IMR-90 (cell line): ENCODE measurements around the gene SNRPD3. TPM values are rescaled to one million over a fixed set of nuclear protein-coding genes. Genes with fewer than 3 reads are reported as not detected.

Source experiments
- ATAC-seq: fragments of 200-7000 bp; cut with Tn5 transposase; 2 replicates; pipeline ENCODE4 v1.9.1; 2020; ENCODE audit warnings: low read depth, mild to moderate bottlenecking, moderate library complexity
- BruUV-seq: library from RNA; stranded (reverse); fragments of 400-500 nt; replicated peaks from 2 replicates; lab custom pipeline; 2021; lab: Mats Ljungman, UMichigan
- CTCF ChIA-PET: fragments of 300-600 bp; formaldehyde crosslinking; extraction: SDS; loops from one replicate; lab custom pipeline; 2021; ENCODE audit warnings: antibody characterized with exemption; lab: Yijun Ruan, JAX
- POLR2A ChIA-PET: fragments of 300-600 bp; sonication (Branson Sonifier 250); formaldehyde crosslinking; loops from one replicate; lab custom pipeline; 2022; ENCODE audit warnings: antibody characterized with exemption; ENCODE audit not compliant: unreplicated experiment; lab: Charles Lee
- DNase-seq: peaks from one replicate; pipeline ENCODE4 v3.0.0; 2013
- H2AFZ ChIP-seq: replicated peaks from 2 replicates; pipeline ENCODE3; 2013; ENCODE audit warnings: low read length, mild to moderate bottlenecking; ENCODE audit not compliant: poor library complexity
- H2AK5ac ChIP-seq: 2 replicates; pipeline ENCODE4 v1.6.1; 2013; ENCODE audit warnings: low read depth, low read length, inconsistent platforms
- H2AK9ac ChIP-seq: replicated peaks from 2 replicates; pipeline ENCODE3; 2013; ENCODE audit warnings: mild to moderate bottlenecking, low read depth, low read length, moderate library complexity; ENCODE audit not compliant: poor library complexity
- H2BK120ac ChIP-seq: 2 replicates; pipeline ENCODE4 v1.6.1; 2013; ENCODE audit warnings: low read depth, low read length, inconsistent platforms
- H2BK15ac ChIP-seq: 3 replicates; pipeline ENCODE4 v1.6.1; 2013; ENCODE audit warnings: low read depth, low read length, inconsistent platforms
- H2BK20ac ChIP-seq: 2 replicates; pipeline ENCODE4 v1.6.1; 2013; ENCODE audit warnings: low read depth, mild to moderate bottlenecking, inconsistent platforms, low read length, moderate library complexity
- H2BK5ac ChIP-seq: 2 replicates; pipeline ENCODE4 v1.6.1; 2013; ENCODE audit warnings: mild to moderate bottlenecking, low read depth, low read length, inconsistent platforms; ENCODE audit not compliant: poor library complexity, severe bottlenecking
- H3K14ac ChIP-seq: replicated peaks from 2 replicates; pipeline ENCODE4 v1.6.1; 2013; ENCODE audit warnings: low read depth, low read length, inconsistent platforms
- H3K18ac ChIP-seq: 2 replicates; pipeline ENCODE4 v1.6.1; 2013; ENCODE audit warnings: low read depth, low read length, control low read depth
- H3K23ac ChIP-seq: 2 replicates; pipeline ENCODE4 v1.6.1; 2013; ENCODE audit warnings: low read depth, low read length, inconsistent platforms
- H3K27ac ChIP-seq: 2 replicates; pipeline ENCODE4 v1.5.1; 2013; ENCODE audit warnings: mild to moderate bottlenecking, control low read depth, low read length; ENCODE audit not compliant: insufficient read depth
- H3K27me3 ChIP-seq: 2 replicates; pipeline ENCODE4 v1.6.1; 2013; ENCODE audit warnings: low read length; ENCODE audit not compliant: control insufficient read depth, insufficient read depth
- H3K36me3 ChIP-seq: 2 replicates; pipeline ENCODE4 v1.6.1; 2013; ENCODE audit warnings: low read length, mixed read lengths; ENCODE audit not compliant: control insufficient read depth, insufficient read depth
- H3K4ac ChIP-seq: 2 replicates; pipeline ENCODE4 v1.6.1; 2013; ENCODE audit warnings: low read depth, low read length, inconsistent platforms
- H3K4me1 ChIP-seq: 2 replicates; pipeline ENCODE4 v1.6.1; 2013; ENCODE audit warnings: low read length, mixed read lengths; ENCODE audit not compliant: control insufficient read depth, insufficient read depth
- H3K4me2 ChIP-seq: 2 replicates; pipeline ENCODE4 v1.6.1; 2013; ENCODE audit warnings: low read depth, mild to moderate bottlenecking, control low read depth, low read length, moderate library complexity
- H3K4me3 ChIP-seq: 2 replicates; pipeline ENCODE4 v1.5.1; 2013; ENCODE audit warnings: low read depth, mild to moderate bottlenecking, control low read depth, low read length, moderate library complexity; ENCODE audit not compliant: insufficient read depth
- H3K56ac ChIP-seq: 2 replicates; pipeline ENCODE4 v1.6.1; 2013; ENCODE audit warnings: low read length, inconsistent platforms; ENCODE audit not compliant: insufficient read depth; ENCODE audit errors: extremely low read depth
- H3K79me1 ChIP-seq, 2 experiments: 2 replicates each; pipeline ENCODE4 v1.6.1; 2013; ENCODE audit warnings: low read length in 2 of 2, inconsistent platforms in 1 of 2, low read depth in 1 of 2
- H3K9ac ChIP-seq: 2 replicates; pipeline ENCODE4 v1.6.1; 2013; ENCODE audit warnings: low read depth, low read length, control low read depth
- H3K9me1 ChIP-seq: 2 replicates; pipeline ENCODE4 v1.6.1; 2013; ENCODE audit warnings: low read length, inconsistent platforms; ENCODE audit not compliant: insufficient read depth
- H3K9me3 ChIP-seq: 2 replicates; pipeline ENCODE4 v1.6.1; 2013; ENCODE audit warnings: low read length; ENCODE audit not compliant: control insufficient read depth, insufficient read depth
- H4K20me1 ChIP-seq: 2 replicates; pipeline ENCODE4 v1.6.1; 2013; ENCODE audit warnings: low read length, inconsistent platforms; ENCODE audit not compliant: insufficient read depth
- H4K5ac ChIP-seq: 2 replicates; pipeline ENCODE4 v1.6.1; 2013; ENCODE audit warnings: mild to moderate bottlenecking, low read depth, low read length, control low read depth
- H4K8ac ChIP-seq, 2 experiments: 2 replicates each; pipeline ENCODE4 v1.6.1; 2013; ENCODE audit warnings: low read depth in 2 of 2, low read length in 2 of 2, control low read depth in 1 of 2, inconsistent platforms in 1 of 2
- H4K91ac ChIP-seq: 2 replicates; pipeline ENCODE4 v1.6.1; 2013; ENCODE audit warnings: low read depth, low read length, inconsistent platforms; ENCODE audit not compliant: insufficient read depth
- FOS ChIP-seq: fragments of 150-350 bp; IDR thresholded peaks from 2 replicates; pipeline ENCODE4 v1.6.1; 2016; ENCODE audit warnings: low read depth, low read length
- NFE2L2 ChIP-seq: fragments of 150-350 bp; IDR thresholded peaks from 2 replicates; pipeline ENCODE4 v1.6.1; 2016; ENCODE audit warnings: low read depth, mild to moderate bottlenecking, low read length
- RCOR1 ChIP-seq: IDR thresholded peaks from 2 replicates; pipeline ENCODE4 v1.6.1; 2012; ENCODE audit warnings: mild to moderate bottlenecking, low read length, improper control_type of control experiment; ENCODE audit not compliant: insufficient replicate concordance
- RFX5 ChIP-seq: IDR thresholded peaks from 2 replicates; pipeline ENCODE4 v1.8.0; 2012; ENCODE audit warnings: low read depth, mild to moderate bottlenecking, low read length, moderate library complexity
- USF2 ChIP-seq: fragments of 150-350 bp; IDR thresholded peaks from 2 replicates; pipeline ENCODE4 v1.6.1; 2017; ENCODE audit warnings: mild to moderate bottlenecking, antibody characterized with exemption, low read length, low read depth
- WGBS, 2 experiments: methylation state at CpG; one replicate each; pipeline versions ENCODE4 v1.1.5 to v1.1.7; 2013; ENCODE audit warnings: missing lambda C conversion rate in 2 of 2; ENCODE audit not compliant: insufficient read length in 1 of 2; ENCODE audit errors: extremely low coverage in 2 of 2; 5-methylcytosine and 5-hydroxymethylcytosine counted together
- dilution Hi-C: fragments of 300-500 bp; cut with HindIII; formaldehyde crosslinking; loops from one replicate; pipeline ENCODE4 v1.14.3; 2018; ENCODE audit warnings: low sequenced_read_pairs; ENCODE audit not compliant: unreplicated experiment
- in situ Hi-C: fragments of 300-500 bp; cut with MboI; formaldehyde crosslinking; loops from 3 replicates; pipeline ENCODE4 v1.14.3; 2019; ENCODE audit warnings: low sequenced_read_pairs, inconsistent platforms, mixed read lengths
- intact Hi-C: fragments of 100-400 bp; cut with micrococcal nuclease; formaldehyde crosslinking; loops from 2 replicates; pipeline ENCODE4 v1.10.0; 2022
- polyA plus RNA-seq, 3 experiments: library from polyadenylated mRNA; depleted of rRNA; stranded (reverse); fragments of >200 nt; gene quantifications; 2 replicates each; pipeline ENCODE4 v1.2.3, GENCODE V29; 2012; ENCODE audit warnings: low replicate concordance in 1 of 3
- total RNA-seq: library from RNA; depleted of rRNA; stranded (reverse); fragments of >200 nt; gene quantifications from 2 replicates; pipeline ENCODE4 v1.2.3, GENCODE V29; 2012

Gene SNRPD3
- total and polyA plus RNA-seq, 2 of the 4 experiments (the other 2 are of a cell fraction), result 158 to 283 TPM

GRCh38 chr22:24588381-24588756 is 32.6 kb downstream of the SNRPD3 start:
- H3K14ac ChIP-seq, result no peak overlapping the region
- ATAC-seq (no peak), DNase-seq (no peak)
- H2BK15ac ChIP-seq, result no peak overlapping the region
- no peaks in the 10 kb centered on the region for H4K20me1 ChIP-seq
- peaks cover 27% of the 10 kb centered on the region; the same call in 1 of the 2 replicates for H3K36me3 ChIP-seq
- CTCF ChIA-PET, result no interaction called here
- TF ChIP-seq USF2 (no peak), NFE2L2 (no peak), FOS (no peak), RFX5 (no peak), RCOR1 (no peak)
- in situ Hi-C loops, result no loop called here
- dilution Hi-C loops, result no loop called here
- no peak overlapping the region for H3K27ac ChIP-seq
- H2AK9ac ChIP-seq, result no peak overlapping the region
- H3K18ac ChIP-seq, result no peak overlapping the region
- no peak overlapping the region for H3K56ac ChIP-seq
- no peak overlapping the region for H3K23ac ChIP-seq
- no peak overlapping the region for H2AK5ac ChIP-seq
- H3K4me2 ChIP-seq, result no peak overlapping the region
- peaks cover 13% of the 10 kb centered on the region for H3K9me1 ChIP-seq
- H3K9me3 ChIP-seq, result no peaks in the 10 kb centered on the region
- peaks cover 9% of the 10 kb centered on the region; the same call in 1 of the 2 replicates for H3K4me1 ChIP-seq
- BruUV-seq, result no TSS peak
- no peak overlapping the region for H3K4ac ChIP-seq
- no peak overlapping the region for H2BK20ac ChIP-seq
- H3K4me3 ChIP-seq, result no peak overlapping the region
- intact Hi-C loops, result no loop called here
- no peak overlapping the region for H2AFZ ChIP-seq
- no peak overlapping the region for H3K9ac ChIP-seq
- POLR2A ChIA-PET, result no interaction called here
- 70% methylated on average over 2 of the region's 13 CpGs; no CpG with 5 or more reads in 1 of the 2 experiments for WGBS, 2 experiments
- H3K79me1 ChIP-seq, result peaks cover 0 to 8% of the 10 kb centered on the region in 2 experiments; a peak in 2 of 4 replicates
- no peak overlapping the region for H4K91ac ChIP-seq
- no peak overlapping the region for H2BK120ac ChIP-seq
- no peak overlapping the region for H4K5ac ChIP-seq
- H3K27me3 ChIP-seq, result no peaks in the 10 kb centered on the region
- no peak overlapping the region for H4K8ac ChIP-seq
- no peak overlapping the region for H2BK5ac ChIP-seq
